ENCODE results near the gene CTRL.
A peak's percentile ranks its signal among the peaks of the same experiment; 100 is the strongest.
"Not testable (repeated sequence)": the region's sequence is repeated elsewhere in the genome, so short reads cannot be mapped to it uniquely, and the experiment has no call there.

CTRL gene

DNA sequence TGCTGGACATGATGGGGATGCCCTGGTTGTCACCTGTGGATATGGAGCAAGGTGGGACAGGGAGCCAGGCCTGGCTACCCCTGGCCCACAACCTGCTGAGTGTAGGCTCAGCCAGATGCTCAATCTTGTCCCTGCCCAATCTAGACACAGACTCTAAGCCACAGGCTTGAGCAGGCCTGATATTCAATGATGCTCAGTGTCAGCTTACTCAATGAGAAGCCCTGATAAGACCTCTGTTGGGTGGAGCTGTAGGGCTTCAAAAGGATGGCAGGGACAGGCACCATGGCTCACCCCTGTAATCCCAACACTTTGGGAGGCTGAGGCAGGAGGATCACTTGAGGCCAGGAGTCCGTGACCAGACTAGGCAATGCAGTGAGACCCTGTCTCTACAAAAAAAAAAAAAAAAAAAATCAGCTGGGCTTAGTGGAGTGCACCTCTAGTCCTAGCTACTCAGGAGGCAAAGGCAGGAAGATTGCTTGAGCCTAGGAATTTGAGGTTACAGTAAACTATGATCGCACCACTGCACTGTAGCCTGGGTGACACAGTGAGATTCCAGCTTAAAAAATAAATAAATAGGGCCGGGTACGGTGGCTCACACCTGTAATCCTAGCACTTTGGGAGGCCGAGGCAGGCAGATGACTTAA, 8.9 kb upstream of the CTRL start:
- DNase-seq = no peak

GRCh38 chr16:67939507-67940445, 8.1 kb upstream of the CTRL start:
- DNase-seq = peak; percentile 25

- DNase-seq = not testable (repeated sequence)
Measured at GRCh38 chr16:67937713-67938112, 6.1 kb upstream of the CTRL start.

- peak; percentile 90 for DNase-seq
Measured at GRCh38 chr16:67936880-67937605, 5.4 kb upstream of the CTRL start.

DNA sequence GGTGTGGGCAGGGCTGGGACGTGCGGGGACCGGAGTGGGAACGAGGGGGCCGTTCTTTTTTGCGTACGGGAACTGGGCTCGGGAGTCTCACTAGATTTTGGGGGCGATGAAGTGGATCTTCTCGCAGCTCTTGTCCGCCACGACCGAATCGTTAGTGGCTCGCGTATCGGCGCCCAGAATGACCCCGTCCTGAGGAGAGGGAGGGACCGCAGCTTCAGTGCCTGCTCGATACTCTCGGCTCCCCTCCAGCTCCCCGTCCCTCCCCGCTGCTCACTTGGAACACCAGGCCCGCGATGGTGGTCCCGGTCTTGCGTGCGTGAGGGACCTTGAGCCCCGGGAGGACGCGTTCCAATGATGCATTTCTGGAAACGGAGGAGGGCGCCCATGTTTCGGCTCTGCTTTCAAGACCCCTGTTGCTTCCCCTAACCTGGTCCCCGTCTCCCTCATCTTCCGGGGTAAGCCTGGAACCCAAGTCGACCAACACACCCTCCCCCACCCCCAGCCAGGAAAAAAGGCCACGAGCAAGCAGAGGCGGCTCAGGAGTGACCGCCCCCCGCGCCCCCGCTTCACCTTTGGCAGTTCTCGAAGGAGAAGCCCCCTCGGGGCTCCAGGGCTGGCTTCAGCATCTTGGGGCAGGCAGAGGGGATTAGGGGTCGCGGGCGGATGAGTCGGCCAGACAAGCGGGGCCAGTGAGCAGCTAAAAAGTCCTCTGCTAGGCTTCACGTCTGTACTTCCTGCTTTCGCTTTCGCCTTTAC, 4.6 kb upstream of the CTRL start, which contains the start of gene PSMB10:
TSS of gene PSMB10 (minus strand) at position 727 of the 756 bp plus-strand sequence. CDS start at position 626, 101 bp downstream.
- peak; percentile 72 for DNase-seq

- peak; percentile 98 for DNase-seq
Measured at GRCh38 chr16:67935402-67936123, 3.9 kb upstream of the CTRL start.

- no peak for DNase-seq
Measured at GRCh38 chr16:67935101-67935401, 3.4 kb upstream of the CTRL start.

GRCh38 chr16:67934306-67935100, 2.8 kb upstream of the CTRL start:
- DNase-seq = no peak

GRCh38 chr16:67933805-67934204, 2.1 kb upstream of the CTRL start:
- no peak for DNase-seq

DNA sequence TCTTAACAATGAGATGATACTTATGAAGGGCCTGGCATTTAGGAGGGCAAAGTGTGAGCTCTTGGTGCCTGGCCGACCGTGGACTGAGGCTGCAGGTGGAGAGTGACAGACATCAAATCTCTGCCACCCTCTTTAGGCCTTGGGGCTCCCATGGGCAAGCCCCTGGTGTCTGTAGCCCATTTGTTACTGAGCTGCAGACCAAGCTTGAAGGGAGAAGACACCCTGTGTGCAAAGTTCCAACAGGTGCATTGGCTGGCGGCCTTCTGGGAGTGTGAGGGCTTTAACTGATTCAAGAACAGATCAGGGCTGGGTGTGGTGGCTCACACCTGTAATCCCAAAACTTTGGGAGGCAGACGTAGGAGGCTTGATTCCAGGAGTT, 789 bp upstream of the CTRL start:
- DNase-seq = no peak

GRCh38 chr16:67930678-67931211, 917 bp downstream of the CTRL start:
- no peak for DNase-seq

- no peak for DNase-seq
Measured at GRCh38 chr16:67930191-67930590, 1.5 kb downstream of the CTRL start.

DNA sequence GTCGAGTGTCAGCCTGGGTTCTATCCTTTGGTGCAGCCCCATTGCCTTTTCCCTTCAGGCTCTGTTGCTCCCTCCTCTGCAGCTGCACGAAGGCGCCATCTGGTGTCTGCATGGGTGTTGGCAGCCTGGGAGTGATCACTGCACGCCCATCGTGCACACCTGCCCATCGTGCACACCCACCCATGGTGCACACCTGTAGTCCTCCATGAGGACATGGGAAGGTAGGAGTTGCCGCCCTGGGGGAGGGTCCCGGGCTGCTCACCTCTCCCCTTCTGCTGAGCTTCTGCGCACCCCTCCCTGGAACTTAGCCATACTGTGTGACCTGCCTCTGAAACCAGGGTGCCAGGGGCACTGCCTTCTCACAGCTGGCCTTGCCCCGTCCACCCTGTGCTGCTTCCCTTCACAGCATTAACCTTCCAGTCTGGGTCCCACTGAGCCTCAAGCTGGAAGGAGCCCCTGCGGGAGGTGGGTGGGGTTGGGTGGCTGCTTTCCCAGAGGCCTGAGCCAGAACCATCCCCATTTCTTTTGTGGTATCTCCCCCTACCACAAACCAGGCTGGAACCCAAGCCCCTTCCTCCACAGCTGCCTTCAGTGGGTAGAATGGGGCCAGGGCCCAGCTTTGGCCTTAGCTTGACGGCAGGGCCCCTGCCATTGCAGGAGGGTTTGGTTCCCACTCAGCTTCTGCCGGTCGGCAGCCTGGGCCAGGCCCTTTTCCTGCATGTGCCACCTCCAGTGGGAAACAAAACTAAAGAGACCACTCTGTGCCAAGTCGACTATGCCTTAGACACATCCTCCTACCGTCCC, 2.9 kb downstream of the CTRL start:
- DNase-seq = peak; percentile 87

GRCh38 chr16:67928147-67928546, 3.5 kb downstream of the CTRL start:
- DNase-seq = no peak

DNA sequence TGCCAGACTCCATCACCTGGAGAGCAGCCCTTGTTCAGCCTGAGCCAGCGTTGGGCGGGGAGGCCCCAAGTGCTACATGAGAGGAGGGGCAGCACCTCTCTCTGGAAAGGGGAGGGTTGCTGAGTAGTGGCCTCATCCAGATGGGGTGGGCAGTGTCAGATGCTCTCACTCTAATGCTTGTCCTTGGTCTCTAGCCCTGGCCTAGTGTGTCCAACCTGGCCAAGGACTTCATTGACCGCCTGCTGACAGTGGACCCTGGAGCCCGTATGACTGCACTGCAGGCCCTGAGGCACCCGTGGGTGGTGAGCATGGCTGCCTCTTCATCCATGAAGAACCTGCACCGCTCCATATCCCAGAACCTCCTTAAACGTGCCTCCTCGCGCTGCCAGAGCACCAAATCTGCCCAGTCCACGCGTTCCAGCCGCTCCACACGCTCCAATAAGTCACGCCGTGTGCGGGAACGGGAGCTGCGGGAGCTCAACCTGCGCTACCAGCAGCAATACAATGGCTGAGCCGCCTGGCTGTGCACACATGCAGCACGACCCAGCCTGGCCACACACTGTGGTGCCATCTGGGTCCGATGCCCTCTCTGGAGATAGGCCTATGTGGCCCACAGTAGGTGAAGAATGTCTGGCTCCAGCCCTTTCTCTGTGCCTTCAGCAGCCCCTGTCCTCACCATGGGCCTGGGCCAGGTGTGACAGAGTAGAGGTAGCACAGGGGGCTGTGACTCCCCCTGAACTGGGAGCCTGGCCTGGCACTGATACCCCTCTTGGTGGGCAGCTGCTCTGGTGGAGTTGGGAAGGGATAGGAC, 4.3 kb downstream of the CTRL start:
- no peak for DNase-seq

DNA sequence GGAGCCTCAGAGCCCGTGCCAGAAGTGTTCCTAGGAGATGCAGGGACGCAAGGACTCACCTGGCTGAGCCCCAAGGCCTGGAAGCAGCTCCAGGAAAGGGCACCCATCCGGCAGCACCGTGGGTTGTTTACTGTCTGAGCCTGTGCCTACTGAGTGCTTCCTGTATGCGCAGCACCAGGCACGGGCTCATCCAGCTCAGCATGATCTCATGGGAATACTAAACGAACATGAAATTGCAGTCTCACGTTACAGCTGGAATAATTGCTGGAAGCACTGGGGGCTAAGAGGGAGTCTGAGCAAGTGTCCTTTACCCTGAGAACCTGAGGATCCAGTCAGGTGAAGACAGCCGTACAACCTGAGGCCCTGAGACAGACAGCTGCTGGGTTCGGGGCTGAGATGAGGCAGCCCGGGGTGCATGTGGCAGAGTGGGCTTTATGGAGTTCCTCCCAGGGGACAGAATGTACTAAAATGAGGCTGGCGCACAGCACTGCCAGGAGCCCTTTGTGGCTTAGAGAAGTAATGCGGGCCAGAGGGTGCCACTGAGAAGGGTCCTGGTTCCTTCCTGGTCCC, 5.4 kb downstream of the CTRL start:
- no peak for DNase-seq

DNA sequence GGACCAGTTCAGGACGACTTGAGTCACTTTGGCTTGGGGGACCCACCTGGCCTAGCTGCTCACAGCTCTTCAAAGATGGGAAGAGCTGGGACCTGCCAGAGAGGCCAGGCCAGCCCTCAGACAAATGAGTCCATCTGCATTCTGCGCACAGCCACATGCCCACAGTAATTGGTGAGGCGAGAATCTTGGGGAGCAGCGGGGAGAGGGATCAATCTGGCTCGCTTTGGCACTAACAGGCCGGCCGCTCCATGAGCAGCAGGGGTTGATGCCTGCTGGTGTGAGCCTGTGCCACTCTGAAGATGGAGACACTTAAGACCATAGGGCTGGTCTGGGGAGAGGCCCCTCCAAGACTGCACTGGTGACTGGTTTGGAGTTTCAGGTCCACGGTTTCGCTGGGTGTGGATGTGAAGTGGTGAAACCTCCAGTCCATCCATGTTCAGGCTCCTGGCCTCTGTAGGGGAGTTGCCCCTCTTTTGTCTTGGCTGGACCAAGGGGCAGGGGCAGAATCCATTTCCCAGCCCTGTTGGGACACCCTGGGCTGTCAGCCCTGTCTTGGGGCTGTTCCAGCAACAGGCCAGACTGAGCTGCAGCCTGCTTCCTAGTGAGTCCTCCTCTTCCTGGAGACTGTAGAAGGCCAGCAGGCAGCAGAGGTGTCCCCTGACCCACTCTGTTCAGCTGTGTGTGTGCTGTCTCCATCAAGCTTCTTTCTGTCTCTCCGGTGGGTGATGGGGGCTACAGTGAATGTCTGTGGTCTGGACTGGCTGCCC, 7.3 kb downstream of the CTRL start:
- DNase-seq = no peak

Data from activated CD4-positive, alpha-beta T cell treated with anti-CD3 and anti-CD28 coated beads, Interleukin-2, Interleukin-6, amounts not matched to agents 100 ng/mL and 50 ng/mL, durations not matched to agents 16 hours and 8 hours (primary cell).